Epithelial cell of proximal tubule (primary cell): ENCODE data around the gene HSD11B2. TPM values are rescaled to one million over a fixed set of nuclear protein-coding genes. Genes with fewer than 3 reads are reported as not detected.
A peak's percentile ranks its signal among the peaks of the same experiment; 100 is the strongest.

Experiments
- DNase-seq: peaks from one replicate; pipeline ENCODE4 v3.0.0-alpha.2; 2011; ENCODE audit warnings: low read depth
- H3K4me3 ChIP-seq: 2 replicates; pipeline ENCODE4 v1.5.1; 2011; ENCODE audit warnings: low read depth, mild to moderate bottlenecking, low read length
- total RNA-seq: library from RNA; depleted of rRNA; stranded (reverse); fragments of >200 nt; gene quantifications from 2 replicates; pipeline ENCODE4 v1.2.3, GENCODE V29; 2015
- TF ChIP-seq, protein P1 (sequence below): conservative IDR thresholded peaks from 2 replicates; pipeline ENCODE4 v1.5.1; 2012; ENCODE audit warnings: low read depth, mild to moderate bottlenecking, low read length

The HSD11B2 gene
- total RNA-seq, 1 donor from 2014 or later, result 2.2 TPM

- no peak overlapping the region for H3K4me3 ChIP-seq
- TF ChIP-seq, protein P1, sequence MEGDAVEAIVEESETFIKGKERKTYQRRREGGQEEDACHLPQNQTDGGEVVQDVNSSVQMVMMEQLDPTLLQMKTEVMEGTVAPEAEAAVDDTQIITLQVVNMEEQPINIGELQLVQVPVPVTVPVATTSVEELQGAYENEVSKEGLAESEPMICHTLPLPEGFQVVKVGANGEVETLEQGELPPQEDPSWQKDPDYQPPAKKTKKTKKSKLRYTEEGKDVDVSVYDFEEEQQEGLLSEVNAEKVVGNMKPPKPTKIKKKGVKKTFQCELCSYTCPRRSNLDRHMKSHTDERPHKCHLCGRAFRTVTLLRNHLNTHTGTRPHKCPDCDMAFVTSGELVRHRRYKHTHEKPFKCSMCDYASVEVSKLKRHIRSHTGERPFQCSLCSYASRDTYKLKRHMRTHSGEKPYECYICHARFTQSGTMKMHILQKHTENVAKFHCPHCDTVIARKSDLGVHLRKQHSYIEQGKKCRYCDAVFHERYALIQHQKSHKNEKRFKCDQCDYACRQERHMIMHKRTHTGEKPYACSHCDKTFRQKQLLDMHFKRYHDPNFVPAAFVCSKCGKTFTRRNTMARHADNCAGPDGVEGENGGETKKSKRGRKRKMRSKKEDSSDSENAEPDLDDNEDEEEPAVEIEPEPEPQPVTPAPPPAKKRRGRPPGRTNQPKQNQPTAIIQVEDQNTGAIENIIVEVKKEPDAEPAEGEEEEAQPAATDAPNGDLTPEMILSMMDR, result no peak
- no peak for DNase-seq
These were observed 15.3 kb downstream of the HSD11B2 start for GRCh38 chr16:67445913-67446907.

- H3K4me3 ChIP-seq, result no peak overlapping the region
- TF ChIP-seq, protein P1, result no peak
- DNase-seq, result no peak
These were observed 16.1 kb downstream of the HSD11B2 start for GRCh38 chr16:67446968-67447507.

- no peak overlapping the region for H3K4me3 ChIP-seq
- DNase-seq, result no peak
- TF ChIP-seq, protein P1, result peak; percentile 65
These were observed 16.7 kb downstream of the HSD11B2 start for GRCh38 chr16:67447508-67448076.

GRCh38 chr16:67448580-67448979, 17.7 kb downstream of the HSD11B2 start:
- no peak for DNase-seq
- TF ChIP-seq, protein P1, result no peak
- no peak overlapping the region for H3K4me3 ChIP-seq

GRCh38 chr16:67449336-67449735, 18.4 kb downstream of the HSD11B2 start:
- TF ChIP-seq, protein P1, result no peak
- no peak for DNase-seq
- H3K4me3 ChIP-seq, result no peak overlapping the region

GRCh38 chr16:67449739-67450138, 18.8 kb downstream of the HSD11B2 start:
- no peak for DNase-seq
- TF ChIP-seq, protein P1, result no peak
- H3K4me3 ChIP-seq, result no peak overlapping the region
